Esophagus mucosa (tissue), 1 donor: ENCODE results near the gene PIK3R6. TPM values are rescaled to one million over a fixed set of nuclear protein-coding genes. Genes with fewer than 3 reads are reported as not detected.

Experiments used
- total RNA-seq: library from RNA; stranded (reverse); gene quantifications from one replicate; pipeline ENCODE4 v1.2.4, GENCODE V29; 2023
- donor health status: DM: yes; HTN: yes; CAD: no.

Gene PIK3R6
- total RNA-seq, 1 donor from 2014 or later = 0.16 TPM

Other genes with a start within 250 kb of the PIK3R6 start
- gene MYH10, start 236.9 kb downstream of the PIK3R6 start, total RNA-seq = 24.6 TPM
- gene CCDC42, start 122.8 kb downstream of the PIK3R6 start, total RNA-seq = not detected
- gene SPDYE4, start 109.1 kb downstream of the PIK3R6 start, total RNA-seq = not detected
- gene MFSD6L, start 68.3 kb downstream of the PIK3R6 start, total RNA-seq = 0.72 TPM
- 0.88 TPM for gene PIK3R5, start 98.0 kb upstream of the PIK3R6 start, total RNA-seq
- gene NTN1, start 153.8 kb upstream of the PIK3R6 start, total RNA-seq = 9.1 TPM